ENCODE data around the gene ZNF213.

The ZNF213 gene

DNA sequence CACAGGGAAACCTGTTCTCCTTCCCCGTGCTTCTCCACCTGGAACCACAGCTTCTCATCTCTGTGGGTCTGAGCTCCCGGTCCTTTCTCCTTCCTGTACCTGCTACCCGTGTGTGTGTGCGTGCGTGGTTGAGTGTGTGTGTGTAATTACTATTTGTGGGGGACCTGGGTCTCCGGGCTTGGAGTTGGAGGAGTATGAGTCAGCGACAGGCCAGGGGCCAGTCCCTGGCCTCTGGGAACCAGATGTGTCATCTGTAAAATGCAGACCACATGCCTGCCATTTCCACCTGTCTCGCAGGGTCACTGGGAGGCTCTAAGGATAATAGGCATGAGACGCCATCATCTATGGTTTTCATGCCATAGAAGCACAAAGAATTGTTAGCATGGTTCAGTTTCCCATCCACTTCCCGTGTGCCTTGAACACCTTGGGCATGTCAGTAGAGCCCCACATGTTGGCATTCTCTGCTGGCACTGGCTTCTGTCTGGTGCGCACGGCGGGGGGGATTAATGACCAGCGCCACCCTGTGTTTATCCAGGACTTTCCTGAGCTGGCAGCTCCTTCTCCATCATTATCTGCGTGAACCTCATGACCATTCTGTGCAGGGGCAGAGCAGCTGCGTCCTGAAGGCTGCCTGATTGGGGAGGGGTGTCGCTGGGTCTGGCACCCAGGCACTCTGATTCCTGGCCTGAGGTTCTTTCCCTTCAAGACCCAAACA lies 20.9 kb upstream of the ZNF213 start:
- no peak for ATAC-seq
- TF ChIP-seq, protein P1, sequence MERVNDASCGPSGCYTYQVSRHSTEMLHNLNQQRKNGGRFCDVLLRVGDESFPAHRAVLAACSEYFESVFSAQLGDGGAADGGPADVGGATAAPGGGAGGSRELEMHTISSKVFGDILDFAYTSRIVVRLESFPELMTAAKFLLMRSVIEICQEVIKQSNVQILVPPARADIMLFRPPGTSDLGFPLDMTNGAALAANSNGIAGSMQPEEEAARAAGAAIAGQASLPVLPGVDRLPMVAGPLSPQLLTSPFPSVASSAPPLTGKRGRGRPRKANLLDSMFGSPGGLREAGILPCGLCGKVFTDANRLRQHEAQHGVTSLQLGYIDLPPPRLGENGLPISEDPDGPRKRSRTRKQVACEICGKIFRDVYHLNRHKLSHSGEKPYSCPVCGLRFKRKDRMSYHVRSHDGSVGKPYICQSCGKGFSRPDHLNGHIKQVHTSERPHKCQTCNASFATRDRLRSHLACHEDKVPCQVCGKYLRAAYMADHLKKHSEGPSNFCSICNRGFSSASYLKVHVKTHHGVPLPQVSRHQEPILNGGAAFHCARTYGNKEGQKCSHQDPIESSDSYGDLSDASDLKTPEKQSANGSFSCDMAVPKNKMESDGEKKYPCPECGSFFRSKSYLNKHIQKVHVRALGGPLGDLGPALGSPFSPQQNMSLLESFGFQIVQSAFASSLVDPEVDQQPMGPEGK (CRISPR knock-in tag; IDR thresholded peaks at IDR 0.05; ENCODE audit: borderline replicate concordance) = no peak
- no peak for TF ChIP-seq ZNF70 (CRISPR knock-in tag; IDR thresholded peaks at IDR 0.05)
- TF ChIP-seq, protein P2, sequence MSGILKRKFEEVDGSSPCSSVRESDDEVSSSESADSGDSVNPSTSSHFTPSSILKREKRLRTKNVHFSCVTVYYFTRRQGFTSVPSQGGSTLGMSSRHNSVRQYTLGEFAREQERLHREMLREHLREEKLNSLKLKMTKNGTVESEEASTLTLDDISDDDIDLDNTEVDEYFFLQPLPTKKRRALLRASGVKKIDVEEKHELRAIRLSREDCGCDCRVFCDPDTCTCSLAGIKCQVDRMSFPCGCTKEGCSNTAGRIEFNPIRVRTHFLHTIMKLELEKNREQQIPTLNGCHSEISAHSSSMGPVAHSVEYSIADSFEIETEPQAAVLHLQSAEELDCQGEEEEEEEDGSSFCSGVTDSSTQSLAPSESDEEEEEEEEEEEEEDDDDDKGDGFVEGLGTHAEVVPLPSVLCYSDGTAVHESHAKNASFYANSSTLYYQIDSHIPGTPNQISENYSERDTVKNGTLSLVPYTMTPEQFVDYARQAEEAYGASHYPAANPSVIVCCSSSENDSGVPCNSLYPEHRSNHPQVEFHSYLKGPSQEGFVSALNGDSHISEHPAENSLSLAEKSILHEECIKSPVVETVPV (CRISPR knock-in tag; IDR thresholded peaks at IDR 0.05) = no peak
- no peak for TF ChIP-seq BACH2 (CRISPR knock-in tag; IDR thresholded peaks at IDR 0.05; ENCODE audit: borderline replicate concordance)
- no peak for TF ChIP-seq PPARA (CRISPR knock-in tag; IDR thresholded peaks at IDR 0.05; ENCODE audit: borderline replicate concordance)
- no peak for TF ChIP-seq GLIS3 (CRISPR knock-in tag; IDR thresholded peaks at IDR 0.05)

DNA sequence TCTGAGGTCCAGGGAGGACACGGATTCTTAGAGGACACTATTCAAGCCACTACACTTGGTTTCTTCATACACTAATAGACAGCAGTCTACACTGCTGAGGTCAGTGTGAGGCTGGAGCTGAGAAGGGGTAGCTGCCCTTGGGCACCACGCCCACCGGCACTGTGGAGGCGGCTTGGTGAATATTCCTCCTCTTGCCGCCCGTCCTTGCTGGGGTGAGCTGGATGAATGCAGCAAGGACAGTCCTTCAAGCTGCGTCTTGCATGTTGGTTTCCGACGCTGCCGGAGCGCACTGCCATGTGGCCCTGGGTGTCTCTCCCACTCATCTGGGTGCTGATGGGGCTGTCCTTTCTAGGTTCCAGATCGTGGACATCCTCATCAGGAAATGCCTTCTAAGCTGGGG lies 19.8 kb upstream of the ZNF213 start:
- ATAC-seq = no peak

DNA sequence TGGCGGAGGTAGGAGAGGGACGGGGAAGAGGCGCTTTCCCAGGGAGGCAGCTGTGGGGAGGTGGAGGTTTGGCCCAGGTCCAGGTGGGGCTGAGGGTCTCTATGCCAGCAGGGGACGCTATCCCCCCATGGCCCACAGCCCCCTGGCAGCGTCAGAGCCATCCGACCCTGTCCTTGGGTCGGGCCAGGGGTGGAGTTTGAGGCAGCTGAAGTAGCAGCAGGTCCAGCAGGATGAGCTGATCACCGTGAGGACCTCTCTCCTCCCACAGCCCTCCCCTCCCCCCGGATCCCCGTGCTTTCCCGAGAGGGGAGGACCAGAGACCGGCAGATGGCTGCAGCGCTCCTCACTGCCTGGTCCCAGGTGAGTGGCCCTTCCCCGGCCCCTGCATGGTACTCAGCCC lies 19.3 kb upstream of the ZNF213 start:
- no peak for TF ChIP-seq ZNF8 (CRISPR knock-in tag; IDR thresholded peaks at IDR 0.05)
- no peak for TF ChIP-seq ZFP30 (CRISPR knock-in tag; IDR thresholded peaks at IDR 0.05)
- TF ChIP-seq, protein P3, sequence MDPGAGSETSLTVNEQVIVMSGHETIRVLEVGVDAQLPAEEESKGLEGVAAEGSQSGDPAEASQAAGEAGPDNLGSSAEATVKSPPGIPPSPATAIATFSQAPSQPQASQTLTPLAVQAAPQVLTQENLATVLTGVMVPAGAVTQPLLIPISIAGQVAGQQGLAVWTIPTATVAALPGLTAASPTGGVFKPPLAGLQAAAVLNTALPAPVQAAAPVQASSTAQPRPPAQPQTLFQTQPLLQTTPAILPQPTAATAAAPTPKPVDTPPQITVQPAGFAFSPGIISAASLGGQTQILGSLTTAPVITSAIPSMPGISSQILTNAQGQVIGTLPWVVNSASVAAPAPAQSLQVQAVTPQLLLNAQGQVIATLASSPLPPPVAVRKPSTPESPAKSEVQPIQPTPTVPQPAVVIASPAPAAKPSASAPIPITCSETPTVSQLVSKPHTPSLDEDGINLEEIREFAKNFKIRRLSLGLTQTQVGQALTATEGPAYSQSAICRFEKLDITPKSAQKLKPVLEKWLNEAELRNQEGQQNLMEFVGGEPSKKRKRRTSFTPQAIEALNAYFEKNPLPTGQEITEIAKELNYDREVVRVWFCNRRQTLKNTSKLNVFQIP (CRISPR knock-in tag; IDR thresholded peaks at IDR 0.05; ENCODE audit: borderline replicate concordance, low read depth) = no peak
- TF ChIP-seq ZFP3 (CRISPR knock-in tag; IDR thresholded peaks at IDR 0.05) = no peak
- TF ChIP-seq, protein P4, sequence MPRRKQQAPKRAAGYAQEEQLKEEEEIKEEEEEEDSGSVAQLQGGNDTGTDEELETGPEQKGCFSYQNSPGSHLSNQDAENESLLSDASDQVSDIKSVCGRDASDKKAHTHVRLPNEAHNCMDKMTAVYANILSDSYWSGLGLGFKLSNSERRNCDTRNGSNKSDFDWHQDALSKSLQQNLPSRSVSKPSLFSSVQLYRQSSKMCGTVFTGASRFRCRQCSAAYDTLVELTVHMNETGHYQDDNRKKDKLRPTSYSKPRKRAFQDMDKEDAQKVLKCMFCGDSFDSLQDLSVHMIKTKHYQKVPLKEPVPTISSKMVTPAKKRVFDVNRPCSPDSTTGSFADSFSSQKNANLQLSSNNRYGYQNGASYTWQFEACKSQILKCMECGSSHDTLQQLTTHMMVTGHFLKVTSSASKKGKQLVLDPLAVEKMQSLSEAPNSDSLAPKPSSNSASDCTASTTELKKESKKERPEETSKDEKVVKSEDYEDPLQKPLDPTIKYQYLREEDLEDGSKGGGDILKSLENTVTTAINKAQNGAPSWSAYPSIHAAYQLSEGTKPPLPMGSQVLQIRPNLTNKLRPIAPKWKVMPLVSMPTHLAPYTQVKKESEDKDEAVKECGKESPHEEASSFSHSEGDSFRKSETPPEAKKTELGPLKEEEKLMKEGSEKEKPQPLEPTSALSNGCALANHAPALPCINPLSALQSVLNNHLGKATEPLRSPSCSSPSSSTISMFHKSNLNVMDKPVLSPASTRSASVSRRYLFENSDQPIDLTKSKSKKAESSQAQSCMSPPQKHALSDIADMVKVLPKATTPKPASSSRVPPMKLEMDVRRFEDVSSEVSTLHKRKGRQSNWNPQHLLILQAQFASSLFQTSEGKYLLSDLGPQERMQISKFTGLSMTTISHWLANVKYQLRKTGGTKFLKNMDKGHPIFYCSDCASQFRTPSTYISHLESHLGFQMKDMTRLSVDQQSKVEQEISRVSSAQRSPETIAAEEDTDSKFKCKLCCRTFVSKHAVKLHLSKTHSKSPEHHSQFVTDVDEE (CRISPR knock-in tag; IDR thresholded peaks at IDR 0.05) = no peak
- TF ChIP-seq ARNTL (CRISPR knock-in tag; IDR thresholded peaks at IDR 0.05; ENCODE audit: borderline replicate concordance, low read depth) = no peak
- no peak for TF ChIP-seq RARB (CRISPR knock-in tag; IDR thresholded peaks at IDR 0.05)
- TF ChIP-seq CSDC2 (CRISPR knock-in tag; IDR thresholded peaks at IDR 0.05) = no peak
- TF ChIP-seq ZC3H10 (CRISPR knock-in tag; IDR thresholded peaks at IDR 0.05) = no peak
- no peak for TF ChIP-seq ZNF70 (CRISPR knock-in tag; IDR thresholded peaks at IDR 0.05)
- TF ChIP-seq, protein P5, sequence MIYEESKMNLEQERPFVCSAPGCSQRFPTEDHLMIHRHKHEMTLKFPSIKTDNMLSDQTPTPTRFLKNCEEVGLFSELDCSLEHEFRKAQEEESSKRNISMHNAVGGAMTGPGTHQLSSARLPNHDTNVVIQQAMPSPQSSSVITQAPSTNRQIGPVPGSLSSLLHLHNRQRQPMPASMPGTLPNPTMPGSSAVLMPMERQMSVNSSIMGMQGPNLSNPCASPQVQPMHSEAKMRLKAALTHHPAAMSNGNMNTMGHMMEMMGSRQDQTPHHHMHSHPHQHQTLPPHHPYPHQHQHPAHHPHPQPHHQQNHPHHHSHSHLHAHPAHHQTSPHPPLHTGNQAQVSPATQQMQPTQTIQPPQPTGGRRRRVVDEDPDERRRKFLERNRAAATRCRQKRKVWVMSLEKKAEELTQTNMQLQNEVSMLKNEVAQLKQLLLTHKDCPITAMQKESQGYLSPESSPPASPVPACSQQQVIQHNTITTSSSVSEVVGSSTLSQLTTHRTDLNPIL (CRISPR knock-in tag; IDR thresholded peaks at IDR 0.05; ENCODE audit: low read depth) = no peak
- no peak for TF ChIP-seq SNAI2 (CRISPR knock-in tag; IDR thresholded peaks at IDR 0.05)
- TF ChIP-seq OSR1 (CRISPR knock-in tag; IDR thresholded peaks at IDR 0.05) = no peak
- no peak for TF ChIP-seq ZNF565 (CRISPR knock-in tag; conservative IDR thresholded peaks at IDR 0.05; ENCODE audit: low read depth)
- no peak for TF ChIP-seq ESRRG (CRISPR knock-in tag; IDR thresholded peaks at IDR 0.05)
- no peak for TF ChIP-seq ISL1 (CRISPR knock-in tag; IDR thresholded peaks at IDR 0.05)
- no peak for ATAC-seq

More for the DNA sequence above, 19.8 kb upstream of the ZNF213 start:
- TF ChIP-seq GLIS3 (CRISPR knock-in tag; IDR thresholded peaks at IDR 0.05) = no peak
- no peak for TF ChIP-seq TCF4 (CRISPR knock-in tag; IDR thresholded peaks at IDR 0.05; ENCODE audit: borderline replicate concordance)
- TF ChIP-seq ESRRG (CRISPR knock-in tag; IDR thresholded peaks at IDR 0.05) = no peak
- no peak for TF ChIP-seq TOX (CRISPR knock-in tag; IDR thresholded peaks at IDR 0.05; ENCODE audit: borderline replicate concordance)
- TF ChIP-seq, protein P2 (CRISPR knock-in tag; IDR thresholded peaks at IDR 0.05) = no peak
- TF ChIP-seq, protein P5 (CRISPR knock-in tag; IDR thresholded peaks at IDR 0.05; ENCODE audit: low read depth) = no peak
- TF ChIP-seq ZFP30 (CRISPR knock-in tag; IDR thresholded peaks at IDR 0.05) = no peak
